ENCODE data around the gene CDH13.

The CDH13 gene

DNA sequence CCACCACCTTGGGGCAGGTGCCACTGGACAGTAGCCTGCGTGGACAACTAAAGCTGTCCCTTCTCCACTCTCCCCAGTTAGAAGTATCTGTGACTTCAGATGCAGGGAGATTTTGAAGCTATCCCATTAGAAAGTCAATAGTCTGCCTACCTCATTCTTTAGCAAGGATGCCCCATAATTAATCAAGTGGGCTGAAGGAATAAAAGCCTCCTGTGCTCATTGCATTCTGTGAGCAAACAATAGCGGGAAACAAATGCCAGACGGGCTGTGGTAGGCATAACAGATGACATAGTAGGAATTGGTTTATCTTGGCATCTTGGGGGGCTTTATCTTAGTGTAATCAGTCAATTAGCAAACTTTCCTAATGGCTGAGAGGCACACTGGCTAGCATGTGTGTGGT lies 1084.3 kb downstream of the CDH13 start:
- no peak for DNase-seq

- no peak for DNase-seq
Measured at GRCh38 chr16:83713597-83713996, 1086.8 kb downstream of the CDH13 start.

GRCh38 chr16:83714286-83714685 lies 1087.5 kb downstream of the CDH13 start:
- DNase-seq = no peak

DNA sequence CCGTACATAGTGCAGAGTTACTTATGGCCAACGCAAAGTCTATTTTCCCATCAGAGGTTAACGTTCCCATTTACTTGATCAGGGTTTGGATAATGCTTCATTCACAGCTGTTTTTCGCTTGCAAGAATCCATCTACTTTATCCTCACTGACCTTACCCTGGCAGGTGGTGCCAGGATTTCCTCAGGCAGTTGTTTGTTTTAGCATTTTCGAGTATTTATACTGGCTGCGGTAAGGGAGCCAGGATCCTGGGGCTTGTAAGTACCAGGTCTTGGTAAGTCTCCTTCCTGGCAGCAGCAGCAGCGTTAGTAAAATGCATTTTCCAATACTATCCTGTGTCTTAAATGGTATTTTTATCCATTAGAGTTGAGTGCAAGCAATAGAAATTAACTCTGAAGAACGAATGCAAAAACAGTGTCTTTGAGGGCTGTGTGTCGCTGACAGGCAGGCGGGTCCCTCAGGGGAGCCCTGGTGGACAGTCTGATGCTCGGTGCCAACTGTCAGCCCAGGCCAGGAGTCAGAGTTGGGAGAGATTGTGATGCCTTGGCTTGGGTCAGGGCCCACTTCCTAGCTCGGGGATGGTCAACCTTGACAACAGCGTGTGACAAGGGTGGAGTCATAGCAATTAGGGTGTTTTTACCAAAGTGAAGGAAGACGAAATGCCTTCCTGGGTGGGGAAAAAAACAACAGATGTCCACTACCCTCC lies 1088.6 kb downstream of the CDH13 start:
- no peak for DNase-seq

DNA sequence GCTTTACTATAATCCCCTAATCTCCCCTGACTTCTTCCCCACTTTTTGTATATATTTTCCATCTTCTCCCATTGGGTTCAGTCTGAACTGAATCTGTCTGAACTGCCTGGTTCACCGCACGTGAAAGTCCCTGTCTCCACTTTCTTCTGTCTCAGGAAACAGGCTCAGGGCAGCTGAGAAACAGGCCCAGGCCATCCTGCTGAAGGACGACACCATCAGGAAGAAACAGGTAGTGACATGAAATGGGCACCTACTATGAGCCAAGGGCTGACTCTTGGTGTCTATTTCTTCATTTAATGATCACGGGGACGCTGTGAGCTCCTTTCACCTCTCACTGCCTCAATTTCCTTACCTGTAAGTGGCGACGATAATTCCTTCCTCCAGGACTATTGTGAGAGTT lies 1090.5 kb downstream of the CDH13 start:
- DNase-seq = no peak

- DNase-seq = no peak
Measured at GRCh38 chr16:83717814-83718213, 1091.0 kb downstream of the CDH13 start.

DNA sequence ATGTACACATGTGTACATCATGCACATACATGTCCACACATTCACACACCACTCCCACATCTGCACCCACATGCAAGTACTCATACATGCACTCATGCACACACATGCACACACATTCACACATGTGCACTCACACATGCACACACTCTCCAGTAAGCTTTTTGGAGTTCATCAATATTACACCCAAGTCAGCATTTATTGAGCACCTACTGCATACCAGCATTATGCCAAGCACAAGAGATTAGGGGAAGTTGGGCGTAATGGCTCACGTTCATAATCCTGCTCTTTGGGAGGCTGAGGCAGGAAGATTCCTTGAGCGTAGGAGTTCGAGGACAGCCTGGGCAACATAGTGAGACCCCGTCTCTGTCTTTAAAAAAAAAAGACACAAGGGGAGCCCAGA lies 1093.4 kb downstream of the CDH13 start:
- no peak for DNase-seq

DNA sequence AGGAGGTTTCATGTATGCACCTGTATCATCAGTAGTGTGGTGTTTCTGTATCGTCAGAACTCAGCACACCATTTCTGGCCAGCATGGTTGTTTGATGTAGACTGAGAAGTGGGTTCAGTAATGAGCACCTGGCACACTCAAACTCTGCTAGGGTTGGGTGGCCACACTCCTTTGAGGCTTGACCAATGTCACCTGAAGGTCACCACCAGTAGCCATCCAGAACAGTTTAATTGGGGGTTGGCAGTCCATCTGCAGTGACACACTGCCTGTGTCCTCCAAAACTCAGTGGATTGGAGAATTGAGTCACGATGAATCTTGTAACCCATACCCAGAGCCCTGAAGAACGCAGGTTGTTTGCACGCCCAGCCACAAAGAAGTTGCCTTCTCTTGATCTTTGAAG lies 1094.2 kb downstream of the CDH13 start:
- DNase-seq = no peak

DNA sequence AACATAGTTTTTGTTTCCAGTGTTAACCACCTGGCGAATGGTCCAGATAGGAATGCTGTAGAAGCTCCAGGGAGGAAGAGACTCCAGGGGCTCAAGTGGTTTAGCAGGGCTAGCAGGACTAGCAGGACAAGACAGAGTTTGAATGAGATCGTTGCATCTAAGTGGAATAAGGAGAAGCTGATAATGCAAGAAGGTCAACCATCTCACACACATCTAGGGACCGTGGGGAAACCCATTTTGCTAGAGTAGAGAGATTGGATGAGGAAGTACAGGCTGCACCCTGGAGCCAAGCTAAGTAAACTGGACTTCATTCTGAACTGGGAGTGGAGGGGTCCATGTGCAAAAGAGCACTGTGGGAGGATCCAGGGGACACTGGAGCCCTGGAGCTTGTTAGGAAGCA lies 1094.9 kb downstream of the CDH13 start:
- no peak for DNase-seq

- no peak for DNase-seq
Measured at GRCh38 chr16:83722456-83723183, 1095.9 kb downstream of the CDH13 start.

DNA sequence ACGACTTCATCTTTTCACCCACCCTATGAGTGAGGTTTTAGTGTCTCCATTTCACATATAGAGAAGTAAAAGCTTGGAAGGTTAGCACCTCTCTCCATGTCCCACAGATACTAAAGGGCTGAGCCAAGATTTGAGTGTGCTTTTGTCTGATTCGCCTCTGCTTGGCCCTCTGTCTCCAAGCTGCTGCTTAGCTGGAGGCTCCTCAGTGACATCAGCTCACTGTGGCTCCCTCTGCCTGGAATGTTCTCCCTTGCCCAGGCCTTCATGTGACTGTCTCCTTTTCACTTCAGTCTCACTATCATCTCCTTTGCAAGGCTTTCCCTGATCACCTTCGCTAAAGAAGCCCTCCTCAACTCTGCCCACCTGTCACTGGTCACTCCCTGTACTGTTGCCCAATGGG lies 1096.5 kb downstream of the CDH13 start:
- DNase-seq = no peak

DNA sequence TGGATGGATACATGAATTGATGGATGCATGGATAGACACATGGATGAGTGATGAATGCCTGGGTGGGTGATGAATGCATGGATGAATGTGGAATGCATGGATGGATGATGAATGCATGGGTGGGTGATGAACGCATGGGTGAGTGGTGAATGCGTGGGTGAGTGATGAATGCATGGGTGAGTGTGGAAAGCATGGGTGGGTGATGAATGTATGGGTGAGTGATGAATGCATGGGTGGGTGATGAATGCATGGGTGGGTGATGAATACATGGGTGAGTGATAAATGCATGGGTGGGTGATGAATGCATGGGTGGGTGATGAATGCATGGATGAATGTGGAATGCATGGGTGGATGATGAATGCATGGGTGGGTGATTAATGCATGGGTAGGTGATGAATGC lies 1097.1 kb downstream of the CDH13 start:
- no peak for DNase-seq

DNA sequence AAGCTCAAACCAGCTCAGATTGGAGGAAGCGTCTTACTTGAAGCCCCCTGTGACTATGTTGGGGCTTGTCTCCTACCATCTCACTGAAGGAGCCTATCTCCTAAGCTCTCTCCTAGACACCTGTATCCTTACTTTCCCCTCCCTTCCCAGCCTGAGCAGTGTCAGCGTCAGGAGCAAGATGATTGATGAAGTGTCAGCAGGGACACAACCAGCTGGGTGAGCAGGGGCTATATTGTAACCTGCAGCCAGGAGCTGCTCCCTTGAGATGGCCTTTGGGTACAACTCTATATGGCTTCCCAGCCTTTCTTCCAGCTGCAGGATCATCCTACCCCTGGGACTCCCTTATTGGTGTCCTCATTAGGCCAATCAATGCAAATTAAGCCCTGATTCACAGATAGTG lies 1097.8 kb downstream of the CDH13 start:
- DNase-seq = no peak

GRCh38 chr16:83725313-83725712 lies 1098.5 kb downstream of the CDH13 start:
- no peak for DNase-seq

DNA sequence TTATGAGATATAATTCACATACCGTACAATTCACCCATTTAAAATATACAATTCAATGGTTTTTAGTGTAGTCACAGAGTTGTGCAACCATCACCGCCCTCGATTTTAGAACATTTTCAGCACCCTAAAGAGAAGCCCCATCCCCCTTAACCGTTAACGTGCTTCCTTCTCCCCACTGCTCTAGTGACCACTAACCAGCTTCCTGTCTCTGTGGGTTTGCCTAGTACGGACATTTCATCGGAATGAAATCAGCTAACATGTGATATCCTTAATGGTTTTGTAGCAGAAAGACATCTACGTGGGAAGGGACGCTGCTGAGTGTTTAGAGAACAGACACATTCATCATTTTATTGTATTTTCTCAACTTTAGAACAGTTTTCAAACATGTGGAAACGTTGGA lies 1100.2 kb downstream of the CDH13 start:
- no peak for DNase-seq

GRCh38 chr16:83727751-83728352 lies 1101.1 kb downstream of the CDH13 start:
- no peak for DNase-seq

DNA sequence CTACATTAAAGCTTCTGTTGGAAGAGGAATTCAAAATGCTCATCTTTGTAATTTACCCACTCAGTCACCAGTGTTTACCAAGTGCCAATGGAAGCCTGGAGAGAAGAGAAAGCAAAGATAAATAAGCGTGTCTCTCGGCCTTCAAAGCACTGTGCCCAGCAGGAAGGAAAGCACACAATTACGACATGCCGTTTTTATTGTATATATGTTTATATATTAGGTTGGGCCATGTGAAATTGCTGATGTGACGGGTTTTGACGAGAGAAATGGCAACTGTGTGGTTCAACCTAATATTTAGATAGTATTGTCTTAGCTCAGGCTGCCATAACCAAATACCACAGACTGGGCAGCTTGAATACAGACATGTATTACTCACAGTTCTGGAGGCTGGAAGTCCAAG lies 1101.7 kb downstream of the CDH13 start:
- no peak for DNase-seq

GRCh38 chr16:83730812-83731211 lies 1104.0 kb downstream of the CDH13 start:
- DNase-seq = no peak

- DNase-seq = no peak
Measured at GRCh38 chr16:83732536-83732935, 1105.8 kb downstream of the CDH13 start.

DNA sequence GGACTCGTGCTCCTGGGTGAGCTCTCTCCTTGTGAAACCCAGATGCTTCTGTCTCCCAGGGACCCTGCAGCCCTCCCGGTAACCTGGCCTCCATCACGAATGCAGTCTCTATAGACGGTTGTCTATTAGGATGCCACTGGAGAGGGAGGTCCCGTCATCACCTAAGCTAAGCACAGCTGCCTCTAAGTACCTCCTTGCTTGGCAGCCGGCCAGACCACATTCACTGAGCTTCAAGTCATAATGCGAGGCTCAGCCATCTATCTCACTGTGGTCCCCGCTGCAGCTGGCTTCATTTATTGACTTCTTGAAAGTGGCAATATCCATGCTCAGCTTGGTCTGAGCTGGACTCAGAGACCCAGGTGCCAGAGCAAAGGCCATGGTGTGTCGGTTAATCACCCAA lies 1106.5 kb downstream of the CDH13 start:
- DNase-seq = no peak

DNA sequence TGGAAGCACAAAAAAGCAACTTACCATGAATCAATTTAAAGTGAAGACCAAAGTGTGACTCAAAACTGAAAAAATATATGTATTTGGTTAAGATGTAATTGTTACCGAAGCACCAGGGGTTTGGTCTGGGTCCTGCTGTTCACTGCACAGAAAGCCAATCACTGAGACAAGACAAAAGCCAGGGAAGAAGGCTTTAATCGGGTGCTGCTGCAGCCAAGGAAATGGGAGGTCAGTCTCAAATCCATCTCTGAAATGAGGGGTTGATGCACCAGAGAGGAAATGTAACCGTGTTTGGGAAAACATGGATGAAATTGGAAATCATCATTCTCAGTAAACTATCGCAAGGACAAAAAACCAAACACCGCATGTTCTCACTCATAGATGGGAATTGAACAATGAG lies 1107.4 kb downstream of the CDH13 start:
- no peak for DNase-seq

DNA sequence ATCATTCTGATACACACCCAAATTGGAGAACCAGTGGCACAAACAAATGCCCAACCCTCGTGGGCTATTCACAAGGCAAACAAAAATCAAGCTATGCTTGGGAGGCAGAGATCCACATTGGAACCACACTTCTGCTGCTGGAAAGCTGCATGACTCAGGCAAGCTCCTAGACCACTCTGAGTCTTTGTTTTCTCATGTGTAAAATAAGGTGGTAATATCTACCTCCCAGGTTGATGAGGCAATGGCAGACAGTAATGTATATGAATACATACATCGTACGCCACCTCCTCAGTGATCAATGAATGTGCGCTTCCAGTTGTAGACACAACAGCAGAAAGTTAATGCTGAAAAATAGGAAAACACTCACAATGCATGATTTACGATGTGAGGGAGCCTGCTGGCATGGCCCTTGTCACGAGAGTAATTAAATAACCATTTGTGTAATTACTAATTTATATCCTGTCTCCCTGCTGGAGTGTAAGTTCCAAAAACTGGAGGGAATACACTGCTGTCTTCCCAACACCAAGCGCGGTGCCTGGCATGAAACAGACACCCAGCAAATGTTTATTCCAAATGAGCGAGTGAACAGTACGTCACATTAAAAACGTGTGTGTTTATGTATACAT lies 1111.1 kb downstream of the CDH13 start:
- DNase-seq = no peak

GRCh38 chr16:83738923-83739503 lies 1112.2 kb downstream of the CDH13 start:
- DNase-seq = no peak

All from effector CD8-positive, alpha-beta T cell (primary cell).